GM19467 (cell line): Measurements from ENCODE around the gene HCN2.

Experiments
- ATAC-seq: cut with Tn5 transposase; IDR thresholded peaks from one replicate; pipeline ENCODE4 v1.9.1; 2021; ENCODE audit warnings: mild to moderate bottlenecking, moderate library complexity; ENCODE audit not compliant: unreplicated experiment

Gene HCN2

GRCh38 chr19:633786-634639 is 44.3 kb downstream of the HCN2 start:
- ATAC-seq, result no peak

- ATAC-seq, result no peak
Observed at GRCh38 chr19:634975-635652, 45.4 kb downstream of the HCN2 start.

GRCh38 chr19:638906-639252 is 49.2 kb downstream of the HCN2 start:
- no peak for ATAC-seq

- peak; percentile 46 for ATAC-seq
Observed at GRCh38 chr19:639253-640160, 49.8 kb downstream of the HCN2 start, which contains the start of gene FGF22. FGF22 (plus strand) TSS chr19:639879; CDS start chr19:639926, 47 bp downstream.

DNA sequence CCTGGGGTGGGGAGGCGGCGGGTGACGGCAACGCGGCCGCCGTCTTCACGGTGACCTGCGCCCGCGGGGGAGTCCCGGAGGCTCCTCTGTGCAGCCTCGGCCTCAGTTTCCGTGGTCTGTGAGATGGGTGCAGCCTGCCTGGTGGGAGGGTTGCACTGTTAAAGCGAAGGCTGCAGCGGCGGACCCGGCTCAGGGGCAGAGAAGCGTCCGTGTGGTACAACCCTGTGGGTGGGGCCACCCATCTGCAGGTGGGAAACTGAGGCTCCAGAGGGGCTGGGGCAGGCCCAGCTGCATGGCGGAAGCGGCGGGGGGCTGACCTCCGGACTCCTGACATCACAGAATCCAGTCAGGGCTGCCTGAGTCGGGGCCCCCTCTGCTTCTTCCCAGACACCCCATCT is 50.5 kb downstream of the HCN2 start:
- no peak for ATAC-seq

- no peak for ATAC-seq
Observed at GRCh38 chr19:640606-641189, 51.0 kb downstream of the HCN2 start.

DNA sequence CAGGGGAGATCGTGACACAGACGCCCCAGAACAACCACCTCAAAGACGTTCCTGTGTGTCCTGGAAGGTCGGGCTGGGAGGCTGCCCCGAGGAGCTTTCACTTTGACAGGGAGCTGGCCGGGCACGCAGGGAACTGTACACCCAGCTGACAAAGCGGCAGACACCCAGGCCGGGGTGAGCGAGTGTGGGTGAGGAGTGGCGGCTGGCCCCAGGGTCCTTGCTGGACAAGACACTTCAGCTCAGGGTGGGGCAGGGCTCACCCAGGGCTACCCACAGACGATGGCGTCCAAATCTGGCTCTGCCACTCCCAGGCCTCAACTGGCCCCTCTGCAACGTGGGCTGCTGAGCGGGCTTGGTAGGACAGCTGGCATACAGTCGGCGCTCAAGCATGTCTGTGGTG is 52.0 kb downstream of the HCN2 start:
- ATAC-seq, result no peak

DNA sequence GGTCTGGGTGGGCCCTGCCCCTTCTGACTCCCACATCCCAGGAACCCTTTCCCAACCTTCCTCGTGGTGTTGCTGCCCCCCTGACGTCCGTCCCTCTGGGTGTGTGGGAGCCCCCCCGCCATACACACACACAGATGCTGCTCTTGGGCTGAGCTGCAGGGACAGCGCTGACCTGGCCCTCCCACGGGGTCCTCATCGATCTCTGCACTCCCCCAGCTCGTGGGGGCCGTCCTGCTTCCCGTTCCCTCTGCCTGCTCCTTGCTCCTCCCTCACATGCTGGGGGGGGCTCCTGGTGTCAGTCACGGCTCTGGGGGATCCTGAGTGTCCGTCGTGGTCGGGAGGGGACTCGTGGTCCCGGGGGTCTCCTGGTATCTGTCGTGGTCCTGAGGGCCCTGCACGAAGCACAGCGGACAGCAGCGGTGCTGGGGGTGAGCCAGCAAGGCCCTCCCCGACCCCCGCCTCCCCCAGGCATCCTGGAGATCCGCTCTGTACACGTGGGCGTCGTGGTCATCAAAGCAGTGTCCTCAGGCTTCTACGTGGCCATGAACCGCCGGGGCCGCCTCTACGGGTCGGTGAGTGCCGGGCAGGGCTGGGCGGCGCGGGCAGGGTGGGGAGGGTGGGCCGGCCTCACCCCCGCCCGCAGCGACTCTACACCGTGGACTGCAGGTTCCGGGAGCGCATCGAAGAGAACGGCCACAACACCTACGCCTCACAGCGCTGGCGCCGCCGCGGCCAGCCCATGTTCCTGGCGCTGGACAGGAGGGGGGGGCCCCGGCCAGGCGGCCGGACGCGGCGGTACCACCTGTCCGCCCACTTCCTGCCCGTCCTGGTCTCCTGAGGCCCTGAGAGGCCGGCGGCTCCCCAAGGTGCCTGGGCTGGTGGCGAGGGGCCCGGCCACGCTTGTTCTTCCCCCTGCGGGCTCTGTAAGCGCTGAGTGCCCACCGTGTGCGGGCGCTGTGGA is 53.4 kb downstream of the HCN2 start:
- ATAC-seq, result no peak

DNA sequence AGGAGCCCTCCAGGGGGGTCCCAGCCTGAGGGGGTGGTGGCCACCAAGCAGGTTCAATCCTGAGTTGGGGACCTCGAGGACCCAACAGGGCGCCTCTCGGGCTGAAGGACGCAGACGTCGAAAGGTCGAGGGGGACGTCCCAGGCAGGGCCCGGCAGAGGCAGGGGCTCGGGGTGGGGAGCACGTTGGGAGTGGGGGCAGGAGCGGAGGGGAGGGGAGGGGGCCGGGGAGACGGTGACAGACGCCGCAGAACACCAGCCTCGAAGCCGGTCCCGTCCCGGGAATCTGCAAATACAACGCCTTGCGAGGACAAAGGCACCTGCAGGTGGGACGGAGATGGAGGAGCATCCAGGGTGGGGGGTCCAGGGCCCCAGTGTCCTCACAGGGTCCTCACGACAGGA is 54.1 kb downstream of the HCN2 start:
- no peak for ATAC-seq

GRCh38 chr19:644363-644762 is 54.7 kb downstream of the HCN2 start:
- no peak for ATAC-seq

DNA sequence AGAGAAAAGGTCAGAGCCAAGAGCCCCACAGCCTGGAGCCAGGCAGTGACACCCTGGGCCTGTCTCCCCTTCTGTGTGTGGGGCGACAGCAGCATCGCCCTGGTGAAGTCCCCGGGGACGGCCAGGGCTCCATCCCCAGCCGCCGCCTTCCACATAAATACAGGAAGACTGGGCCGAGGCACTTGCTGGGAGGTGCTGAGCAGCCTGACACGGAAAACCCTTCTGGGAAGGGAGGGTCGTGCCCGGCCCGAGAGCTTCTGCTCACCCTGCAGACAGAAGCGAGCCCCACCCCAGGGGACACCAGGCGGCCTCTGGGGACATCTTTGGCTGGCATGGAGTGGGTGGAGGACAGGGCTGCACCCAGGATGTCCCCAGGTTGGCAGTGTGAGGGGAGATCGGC is 55.1 kb downstream of the HCN2 start:
- ATAC-seq, result no peak

DNA sequence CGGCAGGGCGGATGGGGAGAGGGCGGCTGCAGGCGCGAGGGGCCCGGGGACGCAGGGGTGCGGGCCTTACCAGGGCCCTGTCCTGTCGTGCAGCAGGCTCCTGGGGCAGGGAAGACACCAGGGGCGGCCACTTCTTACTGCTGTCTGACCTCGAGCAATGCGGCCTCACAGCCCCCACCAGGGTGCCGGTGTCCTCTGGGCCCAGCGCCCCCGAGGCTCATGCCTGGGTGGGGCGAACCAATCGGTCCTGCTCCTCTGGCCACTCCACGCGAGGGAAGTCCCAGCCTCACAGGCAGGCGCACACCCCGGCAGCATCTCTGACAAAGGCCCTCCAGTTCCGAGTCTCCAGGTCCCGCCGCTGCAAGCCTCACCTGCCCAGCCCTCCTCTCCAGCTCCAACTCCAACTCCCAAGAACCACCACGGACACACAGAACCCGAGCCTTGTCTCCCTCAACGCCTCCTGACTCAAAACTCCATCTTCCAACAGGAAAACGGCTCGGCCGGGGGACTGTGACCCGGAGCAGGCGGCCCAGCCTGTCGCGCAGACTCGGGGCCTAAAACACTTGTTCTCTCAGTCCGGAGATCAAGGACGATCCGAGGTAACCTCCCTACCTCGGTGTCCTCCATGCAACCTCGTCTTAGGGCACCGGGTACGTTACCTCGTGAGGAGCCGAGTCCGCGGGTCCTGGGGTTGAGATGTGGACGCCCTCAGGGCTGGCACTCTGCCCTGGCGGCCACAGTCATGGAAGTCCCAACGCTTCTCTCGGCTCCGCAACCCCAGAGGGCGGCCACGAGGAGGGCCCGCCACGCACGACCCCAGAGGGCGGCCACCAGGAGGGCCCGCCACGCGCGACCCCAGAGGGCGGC is 56.5 kb downstream of the HCN2 start:
- ATAC-seq, result no peak

GRCh38 chr19:646779-647565 is 57.3 kb downstream of the HCN2 start:
- ATAC-seq, result no peak

DNA sequence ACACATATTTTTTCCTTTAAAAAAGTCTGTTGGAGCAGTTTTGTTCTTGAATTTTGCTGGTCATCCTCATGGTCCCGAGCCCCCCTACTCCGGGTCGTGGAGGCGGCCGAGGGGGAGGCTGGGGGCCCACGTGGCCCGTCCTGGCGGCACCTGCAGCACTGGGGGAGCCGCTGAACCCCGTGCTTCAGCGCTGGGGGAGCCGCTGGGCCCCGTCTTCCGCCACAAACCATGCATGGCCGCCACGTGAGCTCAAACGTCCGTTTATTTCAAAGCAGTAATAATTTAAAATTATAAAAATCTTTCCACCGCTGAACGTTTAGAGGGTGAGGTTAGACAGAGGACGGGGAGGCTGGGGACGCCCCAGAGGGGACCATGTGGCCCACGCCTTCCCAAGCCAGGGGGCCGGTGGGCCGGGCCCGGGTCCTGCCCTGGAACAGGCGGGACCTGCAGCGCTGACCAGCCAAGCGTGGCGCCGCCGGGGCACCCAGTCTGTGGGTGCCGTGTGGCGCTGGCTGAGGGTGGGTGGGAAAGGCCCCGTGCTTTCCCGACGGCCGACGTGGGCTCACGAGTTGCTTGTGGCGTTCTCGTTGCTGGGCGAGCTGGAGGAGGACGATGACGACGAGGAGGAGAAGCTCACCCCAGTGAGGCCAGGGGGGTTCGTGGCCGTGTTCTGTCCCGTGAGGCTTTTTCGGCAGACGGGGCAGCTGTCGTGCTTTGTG is 58.0 kb downstream of the HCN2 start:
- no peak for ATAC-seq

- ATAC-seq, result no peak
Observed at GRCh38 chr19:648305-648704, 58.6 kb downstream of the HCN2 start.

GRCh38 chr19:648904-649801 is 59.5 kb downstream of the HCN2 start:
- ATAC-seq, result no peak
